Sciatic nerve (tissue), 2 donors: ENCODE data around the gene DPP7. TPM values are rescaled to one million over a fixed set of nuclear protein-coding genes. Genes with fewer than 3 reads are reported as not detected.

Experiments used
- ATAC-seq: fragments of 200-7000 bp; cut with Tn5 transposase; one replicate; pipeline ENCODE4 v1.9.1; 2020; ENCODE audit warnings: mild to moderate bottlenecking, moderate library complexity
- DNase-seq: peaks from one replicate; pipeline ENCODE4 v3.0.0-alpha.2; 2020; ENCODE audit warnings: low spot score
- intact Hi-C: fragments of 100-400 bp; cut with DNase I; formaldehyde crosslinking; loops from one replicate; pipeline ENCODE4 v1.14.2; 2022
- total RNA-seq: library from RNA; stranded (reverse); fragmentation: NEBNext Ultra II Directional; extraction: Animal tissue kit (Norgen Biotek cat#: 25700); gene quantifications from one replicate; pipeline ENCODE4 v1.2.1, GENCODE V29; 2021
- donor health status: DM: no; HTN: no; CAD: no.
- donor health status: DM: no; HTN: no; CAD: no.

Gene DPP7
- total RNA-seq, 1 donor from 2014 or later: 127 TPM

- intact Hi-C loops: no loop called here
- no peak for DNase-seq
- no peak for ATAC-seq
These were observed 34.8 kb upstream of the DPP7 start for GRCh38 chr9:137149363-137149762.

GRCh38 chr9:137148661-137149060, 34.1 kb upstream of the DPP7 start:
- intact Hi-C loops: no loop called here
- DNase-seq (no peak), ATAC-seq (no peak)

GRCh38 chr9:137148242-137148641, 33.7 kb upstream of the DPP7 start:
- no peak for DNase-seq
- no peak for ATAC-seq
- intact Hi-C loops: no loop called here

- no peak for ATAC-seq
- DNase-seq: no peak
- intact Hi-C loops: no loop called here
These were observed 33.2 kb upstream of the DPP7 start for GRCh38 chr9:137147793-137148160.

- DNase-seq (no peak), ATAC-seq (no peak)
- intact Hi-C loops: no loop called here
These were observed 32.7 kb upstream of the DPP7 start for GRCh38 chr9:137147091-137147792.

- intact Hi-C loops: no loop called here
- DNase-seq: no peak
- ATAC-seq: no peak
These were observed 32.0 kb upstream of the DPP7 start for GRCh38 chr9:137146527-137146918.

GRCh38 chr9:137145731-137146526, 31.4 kb upstream of the DPP7 start:
- intact Hi-C loops: no loop called here
- peak; percentile 27 for ATAC-seq
- DNase-seq: no peak

GRCh38 chr9:137143459-137143858, 28.9 kb upstream of the DPP7 start:
- no peak for DNase-seq
- ATAC-seq: no peak
- intact Hi-C loops: no loop called here

GRCh38 chr9:137141976-137142936, 27.7 kb upstream of the DPP7 start:
- intact Hi-C loops: no loop called here
- DNase-seq (no peak), ATAC-seq (no peak)

GRCh38 chr9:137141050-137141810, 26.7 kb upstream of the DPP7 start:
- intact Hi-C loops: no loop called here
- DNase-seq (no peak), ATAC-seq (no peak)

- no peak for DNase-seq
- intact Hi-C loops: no loop called here
- no peak for ATAC-seq
These were observed 25.8 kb upstream of the DPP7 start for GRCh38 chr9:137140151-137141012.

- ATAC-seq (no peak), DNase-seq (no peak)
- intact Hi-C loops: no loop called here
These were observed 25.1 kb upstream of the DPP7 start for GRCh38 chr9:137139468-137140150.

GRCh38 chr9:137138722-137139467, 24.4 kb upstream of the DPP7 start, which contains the start of gene GRIN1:
Gene GRIN1, plus strand, starts transcription at chr9:137139154. Its CDS starts 333 bp downstream, at chr9:137139487.
- intact Hi-C loops: no loop called here
- DNase-seq (no peak), ATAC-seq (no peak)

GRCh38 chr9:137138058-137138721, 23.7 kb upstream of the DPP7 start:
- DNase-seq (no peak), ATAC-seq (no peak)
- intact Hi-C loops: no loop called here

GRCh38 chr9:137136881-137137607, 22.5 kb upstream of the DPP7 start:
- intact Hi-C loops: no loop called here
- DNase-seq: no peak
- ATAC-seq: no peak
